A549 treated with Mapracorat at 1 μM for 4 hours (cell line): ENCODE data around the gene ABR. TPM values are rescaled to one million over a fixed set of nuclear protein-coding genes. Genes with fewer than 3 reads are reported as not detected.

Experiments
- total RNA-seq: library from RNA; stranded (reverse); fragments of 200-300 nt; extraction: Qiagen RNA extraction; gene quantifications from 5 replicates; pipeline ENCODE4 v1.2.3, GENCODE V29; 2022

Gene ABR
- 112 to 131 TPM (median 122 TPM) in 5 replicates for total RNA-seq

GRCh38 chr17:1179818-1180742 is at the start of gene ABR:
Gene ABR (minus strand): TSS chr17:1179981. CDS start chr17:1179727, 254 bp downstream.

GRCh38 chr17:996554-997344 is 183.0 kb downstream of the ABR start, which contains the start of gene TIMM22:
Gene TIMM22 (plus strand): TSS chr17:997129. CDS start chr17:997143, 14 bp downstream.

GRCh38 chr17:979539-980405 is 200.0 kb downstream of the ABR start, which contains the start of gene NXN:
Gene NXN (minus strand): TSS chr17:979776.

Other genes with a start within 250 kb of the ABR start
- 20.8 to 28.0 TPM (median 23.9 TPM) in 5 replicates for gene NXN, start 200.2 kb downstream of the ABR start, total RNA-seq
- gene TIMM22, start 182.9 kb downstream of the ABR start, total RNA-seq, result 26.9 to 30.0 TPM (median 29.3 TPM) in 5 replicates
- not detected in 5 replicates for gene BHLHA9, start 90.5 kb upstream of the ABR start, total RNA-seq
- not detected in 5 replicates for gene TRARG1, start 99.7 kb upstream of the ABR start, total RNA-seq
- gene YWHAE, start 220.2 kb upstream of the ABR start, total RNA-seq, result 542 to 1,108 TPM (median 563 TPM) in 5 replicates